ENCODE measurements around the gene NEDD4L.
A peak's percentile ranks its signal among the peaks of the same experiment; 100 is the strongest.

Gene NEDD4L

GRCh38 chr18:58180738-58181353 lies 136.8 kb downstream of the NEDD4L start:
- DNase-seq (ENCODE audit: low read depth, low spot score), result no peak

- DNase-seq (ENCODE audit: low read depth, low spot score), result no peak
These were observed 138.0 kb downstream of the NEDD4L start for GRCh38 chr18:58181988-58182387.

DNA sequence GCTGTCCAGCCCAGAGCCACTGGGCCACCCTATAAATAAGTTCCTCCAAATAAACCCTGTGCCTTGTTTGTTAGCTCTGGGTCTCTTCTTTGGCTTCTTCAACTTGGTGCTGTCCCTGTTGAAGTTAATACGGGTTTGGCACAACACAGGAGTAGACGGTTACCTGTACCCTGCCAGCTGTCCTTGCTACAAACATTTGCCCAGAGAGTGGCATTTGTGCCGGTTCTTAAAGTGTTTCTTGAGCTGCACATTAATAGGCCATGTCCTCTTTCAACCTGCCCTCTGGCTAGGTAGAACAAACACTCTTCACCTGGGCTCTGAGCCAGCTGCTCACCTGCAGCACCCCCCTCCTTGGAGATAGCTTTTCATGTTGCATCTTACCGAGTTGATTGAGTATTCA lies 139.2 kb downstream of the NEDD4L start:
- DNase-seq (ENCODE audit: low read depth, low spot score), result no peak

DNA sequence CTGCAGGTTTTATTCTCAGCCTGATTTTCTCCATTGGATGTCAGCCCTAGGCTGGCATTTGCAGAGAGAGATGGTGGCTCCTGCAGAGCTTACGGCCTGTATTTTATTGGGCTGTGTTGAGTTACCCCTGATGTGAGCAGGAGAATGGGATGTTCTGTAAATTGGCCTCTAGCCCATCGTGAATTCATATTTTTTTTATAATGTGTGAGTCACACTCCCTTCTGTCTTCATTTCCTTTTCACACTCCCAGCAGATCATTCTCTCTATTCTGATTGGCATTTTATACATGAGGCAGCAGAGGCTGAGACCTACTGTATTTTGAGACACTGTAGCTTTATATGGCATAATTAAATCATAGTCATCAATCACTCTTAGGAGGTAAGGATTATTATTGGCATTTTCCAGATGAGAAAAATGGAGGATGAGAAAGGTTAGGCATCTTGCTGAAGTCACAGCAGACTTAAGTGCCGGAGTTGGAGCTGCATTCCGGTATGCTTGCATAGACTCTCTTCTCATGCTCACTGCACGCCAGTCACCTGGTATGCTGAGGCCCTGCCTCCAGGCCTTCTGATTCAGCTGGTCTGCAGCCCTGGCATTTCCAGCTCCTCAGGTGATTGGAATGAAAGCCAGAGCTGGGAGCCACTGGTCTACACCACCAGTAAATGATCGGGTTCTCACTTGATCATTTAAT lies 142.4 kb downstream of the NEDD4L start:
- DNase-seq (ENCODE audit: low read depth, low spot score), result peak; percentile 41

DNA sequence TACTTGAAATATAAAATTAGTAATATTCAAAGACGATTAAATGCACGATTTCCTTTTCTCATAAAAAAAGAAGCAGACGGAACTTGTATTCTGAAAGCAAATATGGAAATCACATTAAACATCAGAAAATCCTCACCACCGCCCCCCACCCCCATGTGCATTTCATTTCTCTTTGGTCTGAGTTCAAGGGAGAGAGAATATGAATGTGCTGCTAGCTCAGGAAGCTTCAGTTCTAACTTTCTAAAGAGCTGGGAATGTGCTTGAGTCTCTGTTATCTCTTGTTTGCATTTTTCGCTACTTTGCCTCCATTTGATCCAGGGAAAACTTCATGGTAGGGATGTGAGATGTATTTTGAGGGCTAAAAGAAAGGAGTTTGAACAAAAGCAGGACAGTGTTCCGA lies 143.6 kb downstream of the NEDD4L start:
- DNase-seq (ENCODE audit: low read depth, low spot score), result no peak

DNA sequence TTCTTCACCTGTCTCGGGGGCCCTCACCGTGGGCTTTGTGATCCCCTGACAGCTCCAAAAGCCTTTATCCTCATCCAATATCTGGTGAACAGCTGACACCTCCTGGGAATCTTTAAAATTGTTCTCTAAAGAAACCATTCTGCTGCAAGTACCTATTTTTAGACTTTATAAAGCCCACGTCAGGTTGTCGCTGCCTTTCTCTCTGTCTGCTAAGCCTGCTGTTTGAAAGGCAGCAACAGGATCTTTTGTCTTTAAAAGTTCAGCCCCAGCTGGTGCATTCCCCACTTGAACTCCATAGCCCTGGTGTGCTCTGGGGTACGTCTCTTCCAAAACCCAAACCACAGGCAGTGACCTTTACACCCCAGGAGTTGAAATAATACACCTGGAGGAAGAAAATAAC lies 145.0 kb downstream of the NEDD4L start:
- DNase-seq (ENCODE audit: low read depth, low spot score), result no peak

- no peak for DNase-seq (ENCODE audit: low read depth, low spot score)
These were observed 147.0 kb downstream of the NEDD4L start for GRCh38 chr18:58190842-58191530.

GRCh38 chr18:58191626-58192025 lies 147.6 kb downstream of the NEDD4L start:
- no peak for DNase-seq (ENCODE audit: low read depth, low spot score)

DNA sequence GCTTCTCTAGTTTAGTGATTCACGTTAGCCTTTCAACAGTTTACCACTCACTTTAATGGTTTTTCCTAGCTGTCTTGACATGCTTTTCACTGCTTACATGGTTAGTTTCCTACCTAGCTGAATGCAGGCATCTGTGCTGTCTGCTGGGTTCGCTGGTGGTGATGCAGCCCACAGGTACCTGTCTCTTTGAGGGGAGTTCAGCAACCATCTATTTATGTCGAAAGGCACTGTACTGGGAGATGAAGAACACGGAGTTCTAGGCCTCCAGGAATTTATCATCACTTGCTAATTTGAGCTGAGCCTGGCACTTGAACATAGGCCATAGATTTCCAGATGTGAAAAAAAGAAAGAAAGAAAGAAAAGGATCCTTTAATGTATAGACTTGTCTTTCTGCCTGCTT lies 148.5 kb downstream of the NEDD4L start:
- no peak for DNase-seq (ENCODE audit: low read depth, low spot score)

GRCh38 chr18:58194028-58194427 lies 150.0 kb downstream of the NEDD4L start:
- no peak for DNase-seq (ENCODE audit: low read depth, low spot score)

GRCh38 chr18:58195278-58195765 lies 151.3 kb downstream of the NEDD4L start:
- DNase-seq (ENCODE audit: low read depth, low spot score), result no peak

DNA sequence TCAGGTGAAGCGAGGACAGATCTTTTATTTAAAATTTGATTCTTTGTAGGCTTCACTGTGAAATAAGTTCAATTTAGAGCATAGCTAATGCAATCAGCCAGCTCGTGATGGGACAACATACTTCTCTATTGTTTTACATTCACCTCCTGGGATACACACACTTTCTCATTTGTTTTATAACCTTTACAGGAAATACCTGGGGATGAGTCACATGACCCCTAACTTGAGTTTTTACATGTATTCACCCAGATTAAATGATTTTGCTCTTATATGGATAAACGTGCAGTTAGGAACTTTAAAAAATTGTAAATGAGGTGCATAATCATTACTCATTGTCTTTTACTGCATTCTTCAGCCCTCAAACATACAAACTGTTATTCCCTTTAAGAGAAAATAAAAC lies 152.1 kb downstream of the NEDD4L start:
- no peak for DNase-seq (ENCODE audit: low read depth, low spot score)

DNA sequence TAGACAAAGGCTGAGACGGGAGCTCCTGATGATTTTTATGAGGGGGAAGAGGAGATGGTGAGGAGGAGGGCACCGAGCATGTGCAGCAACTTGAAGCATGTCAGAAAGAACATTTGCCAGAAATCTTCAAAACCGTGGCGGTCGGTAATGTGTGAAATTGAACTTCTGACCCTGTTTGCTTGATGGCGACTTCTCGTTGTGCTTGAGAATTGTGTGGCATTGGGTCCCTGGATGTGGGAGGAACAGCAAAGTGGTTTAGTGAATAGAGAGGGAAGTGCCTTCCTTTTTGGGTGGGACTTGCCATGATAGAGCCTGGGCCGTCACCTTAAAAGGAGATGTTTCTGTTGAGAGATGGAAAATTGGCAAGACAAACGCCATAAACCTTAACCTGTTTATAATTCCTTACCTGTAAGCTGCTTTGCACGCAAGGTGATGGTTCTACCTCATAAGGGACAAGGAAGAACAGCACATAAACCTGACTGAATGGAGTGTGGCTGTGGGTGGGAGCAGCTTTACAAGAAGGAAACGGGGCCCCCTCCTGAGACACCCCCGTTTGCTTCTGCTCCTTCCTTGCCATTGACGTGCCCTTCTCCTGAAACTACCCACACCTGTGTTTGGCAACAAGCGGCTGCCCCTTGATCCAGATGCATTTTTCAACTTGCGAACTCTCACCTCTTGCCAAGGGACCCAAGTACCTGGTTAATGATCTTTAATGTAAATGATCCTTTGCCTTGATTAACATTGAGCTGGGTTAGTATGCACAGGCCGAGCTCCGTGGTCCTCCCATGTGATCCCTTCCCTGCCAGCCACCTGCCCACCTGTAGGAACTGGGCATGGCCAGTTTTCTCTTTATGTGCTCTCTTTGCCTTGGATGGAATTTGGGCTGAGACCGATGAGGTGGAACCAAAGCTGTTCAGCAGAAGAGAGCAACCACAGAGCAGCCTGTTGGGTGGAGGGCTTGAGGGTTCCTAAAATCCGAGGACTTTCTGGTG lies 153.2 kb downstream of the NEDD4L start:
- no peak for DNase-seq (ENCODE audit: low read depth, low spot score)

GRCh38 chr18:58201268-58201667 lies 157.2 kb downstream of the NEDD4L start:
- no peak for DNase-seq (ENCODE audit: low read depth, low spot score)

DNA sequence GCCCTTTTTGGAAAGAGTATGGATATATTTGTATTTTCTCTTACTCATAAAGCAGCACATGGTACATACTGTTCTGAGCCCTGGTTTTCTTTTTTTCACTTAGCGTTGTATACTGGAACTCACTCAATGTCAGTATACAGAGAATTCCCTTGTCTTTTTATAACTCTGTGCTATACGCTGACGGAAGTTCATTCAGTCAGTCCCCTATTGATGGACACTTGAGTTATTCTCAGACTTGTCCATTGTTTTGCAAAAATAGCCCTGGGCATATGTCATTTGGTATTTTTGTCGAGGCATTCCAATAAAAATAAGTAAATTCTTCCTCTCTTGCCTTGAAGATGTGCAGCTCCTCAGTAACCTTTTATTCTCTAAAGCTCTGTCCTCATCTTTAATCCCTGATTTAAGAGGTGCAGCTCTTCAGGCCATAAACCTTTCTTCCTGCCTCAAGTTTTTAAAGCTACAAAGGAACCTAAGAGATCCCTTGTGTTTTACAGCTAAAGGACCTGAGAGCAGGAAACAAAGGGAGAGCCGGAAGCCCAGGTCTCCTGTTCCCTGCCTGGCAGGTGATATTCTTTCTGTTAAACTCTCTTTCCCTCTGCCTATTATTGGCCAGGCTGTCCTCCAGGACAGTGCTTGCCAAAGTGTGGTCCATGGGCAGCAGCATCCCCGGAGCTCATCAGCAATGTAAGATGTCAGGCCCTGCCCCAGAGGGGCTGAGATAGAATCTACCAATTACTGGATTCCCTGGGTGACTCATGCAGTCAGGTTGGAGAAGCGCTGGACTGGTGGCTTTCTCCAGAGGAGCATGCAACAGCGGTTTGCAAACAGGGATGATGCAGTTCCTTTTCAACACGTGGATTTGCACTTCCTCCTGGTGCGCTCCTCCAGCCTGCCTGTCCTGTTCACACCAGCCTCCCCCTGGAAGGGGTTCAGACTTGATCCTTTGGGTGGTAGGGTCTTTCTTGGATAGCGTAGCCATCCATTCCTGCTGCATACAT lies 158.0 kb downstream of the NEDD4L start:
- DNase-seq (ENCODE audit: low read depth, low spot score), result no peak

- no peak for DNase-seq (ENCODE audit: low read depth, low spot score)
These were observed 160.9 kb downstream of the NEDD4L start for GRCh38 chr18:58204776-58205442.

DNA sequence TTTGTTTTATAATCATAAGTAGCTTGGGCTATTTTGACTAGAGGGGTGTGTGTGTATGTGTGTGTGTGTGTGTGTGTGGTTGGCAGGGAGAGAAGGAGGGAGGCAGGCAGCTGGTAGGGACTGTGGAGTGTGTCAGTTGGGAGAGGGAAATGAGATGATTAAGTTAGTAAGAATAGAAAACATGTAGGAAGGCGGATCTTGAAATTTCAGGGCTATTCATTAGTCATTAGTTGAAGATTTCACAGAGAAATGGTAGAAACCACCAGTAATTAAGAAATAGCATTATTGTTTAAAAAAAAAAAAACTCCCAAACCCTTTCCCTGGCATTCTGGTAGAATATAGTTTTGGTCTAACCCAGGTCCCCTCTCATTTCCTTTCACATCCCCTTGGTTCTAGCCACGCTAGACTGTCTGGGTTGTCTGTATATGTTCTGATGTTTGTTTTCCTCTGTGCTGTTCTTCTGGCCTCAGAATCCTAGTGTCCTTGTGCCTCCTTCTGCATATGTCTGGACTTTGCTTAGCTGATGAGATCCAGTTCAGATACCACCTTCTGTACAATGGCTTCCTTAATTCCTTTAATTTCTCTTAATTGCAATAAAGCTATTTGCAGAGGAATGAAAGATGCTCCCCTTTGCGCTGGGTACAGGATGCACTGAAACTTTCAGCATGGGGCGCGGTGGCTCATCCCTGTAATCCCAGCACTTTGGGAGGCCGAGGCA lies 161.6 kb downstream of the NEDD4L start:
- DNase-seq (ENCODE audit: low read depth, low spot score), result no peak

DNA sequence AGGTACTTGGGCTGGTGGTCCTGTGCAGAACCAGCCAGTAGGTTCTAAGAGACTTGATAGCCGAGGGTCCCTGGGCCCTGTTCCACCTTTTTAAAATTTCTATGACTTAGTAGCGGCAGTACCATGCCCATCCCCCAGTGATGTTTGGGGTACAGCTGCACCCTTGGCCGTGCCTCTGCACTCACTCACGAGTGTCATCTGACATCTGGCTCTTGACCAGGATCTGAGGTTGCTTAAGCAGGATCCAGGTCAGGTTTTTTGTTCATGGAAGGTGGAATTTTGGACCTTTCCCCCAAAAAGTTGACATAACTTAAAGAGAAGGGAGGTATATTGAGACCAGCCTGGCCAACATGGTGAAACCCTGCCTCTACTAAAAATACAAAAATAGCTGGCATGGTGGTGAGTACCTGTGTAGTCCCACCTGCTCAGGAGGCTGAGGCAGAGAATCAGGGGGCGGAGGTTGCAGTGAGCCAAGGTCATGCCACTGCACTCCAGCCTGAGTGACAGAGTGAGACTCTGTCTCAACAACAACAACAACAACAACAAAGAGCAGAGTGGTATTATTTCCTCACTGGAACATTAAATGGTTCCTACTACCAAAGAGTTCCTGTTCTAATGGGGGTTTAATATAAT lies 163.6 kb downstream of the NEDD4L start:
- DNase-seq (ENCODE audit: low read depth, low spot score), result no peak
